ENCODE data around the gene ZFYVE21.
"Not testable (repeated sequence)": the region's sequence is repeated elsewhere in the genome, so short reads cannot be mapped to it uniquely, and the experiment has no call there.

Gene ZFYVE21

GRCh38 chr14:103767336-103767894, 51.8 kb downstream of the ZFYVE21 start:
- no peak overlapping the region for H3K4me3 ChIP-seq (ENCODE audit: low read depth, low read length)

GRCh38 chr14:103770500-103770899, 54.9 kb downstream of the ZFYVE21 start:
- no peak for TF ChIP-seq CTCF (IDR thresholded peaks at IDR 0.05; ENCODE audit: borderline replicate concordance, insufficient read depth, low read depth, low read length)
- no peak overlapping the region for H3K4me3 ChIP-seq (ENCODE audit: low read depth, low read length)

More at GRCh38 chr14:103767336-103767894, 51.8 kb downstream of the ZFYVE21 start:
- TF ChIP-seq CTCF (IDR thresholded peaks at IDR 0.05; ENCODE audit: borderline replicate concordance, insufficient read depth, low read depth, low read length): no peak

DNA sequence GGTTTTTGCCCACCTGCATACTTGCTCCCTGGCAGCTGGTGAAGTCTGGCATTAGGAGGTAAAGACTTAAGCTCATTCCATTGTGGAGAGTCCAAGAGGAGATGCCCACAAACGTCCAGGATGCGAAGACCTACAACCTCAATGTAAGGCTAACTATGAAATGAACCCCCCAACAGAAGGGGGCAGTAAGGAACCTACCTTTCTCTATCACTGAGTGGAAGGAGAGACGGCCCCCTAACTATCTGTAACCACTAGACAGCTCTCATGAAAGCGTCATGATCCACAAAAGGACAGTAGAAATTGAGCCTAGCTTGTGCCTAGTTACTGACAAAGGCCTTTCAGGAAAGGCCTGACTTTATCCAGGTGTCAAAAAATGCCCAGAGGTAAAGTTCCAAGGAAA, 55.3 kb downstream of the ZFYVE21 start:
- 0 out of 2 replicates have a peak, but pooled peaks have one; percentile 1 for TF ChIP-seq CTCF (IDR thresholded peaks at IDR 0.05; ENCODE audit: borderline replicate concordance, insufficient read depth, low read depth, low read length)
- H3K4me3 ChIP-seq (ENCODE audit: low read depth, low read length): no peak overlapping the region

- TF ChIP-seq CTCF (IDR thresholded peaks at IDR 0.05; ENCODE audit: borderline replicate concordance, insufficient read depth, low read depth, low read length): no peak
- no peak overlapping the region for H3K4me3 ChIP-seq (ENCODE audit: low read depth, low read length)
Observed at GRCh38 chr14:103772078-103772712, 56.6 kb downstream of the ZFYVE21 start.

- H3K4me3 ChIP-seq (ENCODE audit: low read depth, low read length): no peak overlapping the region
- no peak for TF ChIP-seq CTCF (IDR thresholded peaks at IDR 0.05; ENCODE audit: borderline replicate concordance, insufficient read depth, low read depth, low read length)
Observed at GRCh38 chr14:103773521-103773920, 57.9 kb downstream of the ZFYVE21 start.

GRCh38 chr14:103775506-103775905, 59.9 kb downstream of the ZFYVE21 start:
- no peak for TF ChIP-seq CTCF (IDR thresholded peaks at IDR 0.05; ENCODE audit: borderline replicate concordance, insufficient read depth, low read depth, low read length)
- H3K4me3 ChIP-seq (ENCODE audit: low read depth, low read length): no peak overlapping the region

- not testable (repeated sequence) for H3K4me3 ChIP-seq (ENCODE audit: low read depth, low read length)
Observed at GRCh38 chr14:103776319-103776718, 60.7 kb downstream of the ZFYVE21 start.
